Inflammatory macrophage treated with lipopolysaccharide for 4 hours (primary cell): ENCODE data around the gene ZNF548.
"Not testable (repeated sequence)": the region's sequence is repeated elsewhere in the genome, so short reads cannot be mapped to it uniquely, and the experiment has no call there.

Source experiments
- DNase-seq: peaks from one replicate; pipeline ENCODE4 v3.0.0-alpha.2; 2020

ZNF548 gene

GRCh38 chr19:57389730-57390598 lies at the start of gene ZNF548:
TSS of gene ZNF548 (plus strand) at chr19:57389854. CDS start at chr19:57390100, 246 bp downstream.
- peak; percentile 99 for DNase-seq

GRCh38 chr19:57342582-57342981 lies 47.1 kb upstream of the ZNF548 start:
- no peak for DNase-seq

- DNase-seq, result no peak
Measured at GRCh38 chr19:57348136-57348535, 41.5 kb upstream of the ZNF548 start.

GRCh38 chr19:57350877-57351805 lies 38.5 kb upstream of the ZNF548 start, which contains the start of gene ZNF304:
TSS of gene ZNF304 (plus strand) at chr19:57351271. CDS start at chr19:57351665, 394 bp downstream.
- DNase-seq, result peak; percentile 94

- DNase-seq, result no peak
Measured at GRCh38 chr19:57351867-57352266, 37.8 kb upstream of the ZNF548 start.

- DNase-seq, result no peak
Measured at GRCh38 chr19:57355916-57356315, 33.7 kb upstream of the ZNF548 start.

GRCh38 chr19:57357406-57357805 lies 32.2 kb upstream of the ZNF548 start:
- DNase-seq, result no peak

GRCh38 chr19:57359300-57359699 lies 30.4 kb upstream of the ZNF548 start:
- no peak for DNase-seq

GRCh38 chr19:57362419-57362818 lies 27.2 kb upstream of the ZNF548 start:
- DNase-seq, result no peak

GRCh38 chr19:57362997-57363687 lies 26.5 kb upstream of the ZNF548 start, which contains the start of the genes TRAPPC2B and ZNF547:
TSS of gene TRAPPC2B (plus strand) at chr19:57363551. CDS start at chr19:57364834, 1,283 bp downstream.
TSS of gene ZNF547 (plus strand) at chr19:57363551. CDS start at chr19:57368556, 5,005 bp downstream.
- peak; percentile 100 for DNase-seq

GRCh38 chr19:57363688-57364181 lies 25.9 kb upstream of the ZNF548 start:
- DNase-seq, result no peak

GRCh38 chr19:57366776-57367175 lies 22.9 kb upstream of the ZNF548 start:
- DNase-seq, result no peak

GRCh38 chr19:57374179-57374578 lies 15.5 kb upstream of the ZNF548 start:
- DNase-seq, result no peak

GRCh38 chr19:57374647-57375046 lies 15.0 kb upstream of the ZNF548 start:
- not testable (repeated sequence) for DNase-seq

GRCh38 chr19:57376151-57376550 lies 13.5 kb upstream of the ZNF548 start:
- no peak for DNase-seq

GRCh38 chr19:57377498-57378146 lies 12.0 kb upstream of the ZNF548 start:
- no peak for DNase-seq

GRCh38 chr19:57380923-57381322 lies 8.7 kb upstream of the ZNF548 start:
- no peak for DNase-seq

GRCh38 chr19:57382806-57383488 lies 6.7 kb upstream of the ZNF548 start:
- DNase-seq, result no peak

- DNase-seq, result no peak
Measured at GRCh38 chr19:57389194-57389729, 392 bp upstream of the ZNF548 start.

GRCh38 chr19:57395710-57396109 lies 6.1 kb downstream of the ZNF548 start:
- DNase-seq, result no peak

GRCh38 chr19:57398868-57399267 lies 9.2 kb downstream of the ZNF548 start:
- no peak for DNase-seq
